Right atrium auricular region (tissue), 2 donors: ENCODE measurements around the gene INKA2. TPM values are rescaled to one million over a fixed set of nuclear protein-coding genes. Genes with fewer than 3 reads are reported as not detected.

ENCODE experiments used
- DNase-seq: peaks from one replicate; pipeline ENCODE4 v3.0.0-alpha.2; 2019; ENCODE audit warnings: low spot score
- H3K27ac ChIP-seq, 2 donors: fragments of 200-600 bp; sonication (generic); 1 replicate in 1 of 2; 2 replicates in 1 of 2; pipeline ENCODE4 v1.5.1; 2016 to 2019
- H3K27me3 ChIP-seq, 2 donors: fragments of 200-600 bp; sonication (generic); one replicate each; pipeline versions ENCODE4 v1.5.1 to v1.6.0; 2017 to 2019
- H3K36me3 ChIP-seq: fragments of 200-600 bp; sonication (generic); one replicate; pipeline ENCODE4 v1.5.1; 2016
- H3K4me1 ChIP-seq, 2 donors: fragments of 200-600 bp; sonication (generic); one replicate each; pipeline versions ENCODE4 v1.5.1 to v1.6.0; 2017 to 2019
- H3K4me3 ChIP-seq, 2 donors: fragments of 200-600 bp; sonication (generic); 1 replicate in 1 of 2; 2 replicates in 1 of 2; pipeline ENCODE4 v1.5.1; 2017 to 2019; ENCODE audit warnings: mild to moderate bottlenecking in 1 of 2, moderate library complexity in 1 of 2
- H3K9me3 ChIP-seq, 2 donors: fragments of 200-600 bp; sonication (generic); one replicate each; pipeline ENCODE4 v1.5.1; 2019
- total RNA-seq, 2 donors: library from RNA; depleted of rRNA; stranded (reverse); fragments of >200 nt; gene quantifications; one replicate each; pipeline ENCODE4 v1.1.0, GENCODE V29; 2016
- TF ChIP-seq, protein P1 (sequence below), 2 donors: fragments of 200-600 bp; sonication (generic); IDR thresholded peaks; one replicate each; pipeline ENCODE4 v1.5.1; 2019; ENCODE audit warnings: antibody characterized with exemption in 2 of 2

INKA2 gene
- total RNA-seq, 2 donors from 2014 or later: 17.3 to 23.4 TPM

DNA sequence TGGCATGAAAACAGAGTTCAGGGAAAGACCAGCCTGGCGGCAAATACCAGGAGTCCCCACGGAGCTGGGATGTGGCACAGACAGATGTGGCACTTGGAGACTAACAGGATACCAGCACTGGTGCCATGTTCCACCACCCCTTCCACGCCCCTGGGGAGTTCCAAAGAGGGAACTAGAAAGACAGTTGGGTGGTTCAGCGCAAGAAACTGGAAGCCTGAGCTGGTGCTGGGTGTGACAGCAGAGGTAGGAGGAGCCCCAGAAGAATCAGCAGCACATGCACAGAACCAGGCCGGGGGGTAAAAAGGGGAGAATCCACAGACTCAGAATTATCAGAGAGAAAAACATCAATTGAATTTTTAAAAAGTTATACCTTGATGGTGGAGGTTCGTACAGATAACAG, 38.9 kb upstream of the INKA2 start:
- H3K36me3 ChIP-seq: peaks cover 12% of the 10 kb centered on the region
- H3K27ac ChIP-seq: no peak overlapping the region
- no peaks in the 10 kb centered on the region for H3K9me3 ChIP-seq
- no peak for DNase-seq
- H3K4me3 ChIP-seq: no peak overlapping the region
- no peaks in the 10 kb centered on the region for H3K27me3 ChIP-seq
- TF ChIP-seq, protein P1, sequence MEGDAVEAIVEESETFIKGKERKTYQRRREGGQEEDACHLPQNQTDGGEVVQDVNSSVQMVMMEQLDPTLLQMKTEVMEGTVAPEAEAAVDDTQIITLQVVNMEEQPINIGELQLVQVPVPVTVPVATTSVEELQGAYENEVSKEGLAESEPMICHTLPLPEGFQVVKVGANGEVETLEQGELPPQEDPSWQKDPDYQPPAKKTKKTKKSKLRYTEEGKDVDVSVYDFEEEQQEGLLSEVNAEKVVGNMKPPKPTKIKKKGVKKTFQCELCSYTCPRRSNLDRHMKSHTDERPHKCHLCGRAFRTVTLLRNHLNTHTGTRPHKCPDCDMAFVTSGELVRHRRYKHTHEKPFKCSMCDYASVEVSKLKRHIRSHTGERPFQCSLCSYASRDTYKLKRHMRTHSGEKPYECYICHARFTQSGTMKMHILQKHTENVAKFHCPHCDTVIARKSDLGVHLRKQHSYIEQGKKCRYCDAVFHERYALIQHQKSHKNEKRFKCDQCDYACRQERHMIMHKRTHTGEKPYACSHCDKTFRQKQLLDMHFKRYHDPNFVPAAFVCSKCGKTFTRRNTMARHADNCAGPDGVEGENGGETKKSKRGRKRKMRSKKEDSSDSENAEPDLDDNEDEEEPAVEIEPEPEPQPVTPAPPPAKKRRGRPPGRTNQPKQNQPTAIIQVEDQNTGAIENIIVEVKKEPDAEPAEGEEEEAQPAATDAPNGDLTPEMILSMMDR (IDR thresholded peaks at IDR 0.05): no peak
- no peaks in the 10 kb centered on the region for H3K4me1 ChIP-seq

- Histone ChIP-seq H3K9me3 (no peaks in the 10 kb centered on the region), H3K4me3 (no peak overlapping the region), H3K36me3 (peaks cover 12% of the 10 kb centered on the region), H3K27ac (no peak overlapping the region), H3K27me3 (no peaks in the 10 kb centered on the region), H3K4me1 (no peaks in the 10 kb centered on the region)
- TF ChIP-seq, protein P1 (IDR thresholded peaks at IDR 0.05): no peak
- DNase-seq: no peak
Observed at GRCh38 chr1:111777301-111777700, 38.1 kb upstream of the INKA2 start.

DNA sequence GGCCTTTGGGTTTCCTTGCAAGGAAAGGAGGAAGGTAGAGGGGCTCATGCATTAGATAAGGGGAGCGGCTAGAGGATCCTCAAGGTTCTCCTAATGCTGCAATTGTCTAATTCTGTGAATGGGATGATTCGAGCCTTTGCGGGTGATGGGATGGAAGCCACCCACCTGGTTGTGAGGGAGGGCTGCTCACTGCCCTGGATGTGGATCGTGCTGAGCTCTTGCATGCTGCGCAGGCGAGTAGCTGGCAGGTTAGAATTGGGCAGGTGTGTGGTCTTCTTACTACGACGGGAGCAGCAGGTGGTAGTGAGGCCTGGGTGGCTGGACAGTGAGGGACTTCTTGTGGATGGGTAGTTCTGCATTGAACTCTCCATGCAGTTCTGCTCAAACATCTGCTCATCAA, 37.7 kb upstream of the INKA2 start:
- no peak overlapping the region for H3K27ac ChIP-seq
- no peaks in the 10 kb centered on the region for H3K4me1 ChIP-seq
- TF ChIP-seq, protein P1 (IDR thresholded peaks at IDR 0.05): no peak
- no peaks in the 10 kb centered on the region for H3K9me3 ChIP-seq
- no peaks in the 10 kb centered on the region for H3K27me3 ChIP-seq
- DNase-seq: no peak
- H3K36me3 ChIP-seq: peaks cover 12% of the 10 kb centered on the region
- H3K4me3 ChIP-seq: no peak overlapping the region

DNA sequence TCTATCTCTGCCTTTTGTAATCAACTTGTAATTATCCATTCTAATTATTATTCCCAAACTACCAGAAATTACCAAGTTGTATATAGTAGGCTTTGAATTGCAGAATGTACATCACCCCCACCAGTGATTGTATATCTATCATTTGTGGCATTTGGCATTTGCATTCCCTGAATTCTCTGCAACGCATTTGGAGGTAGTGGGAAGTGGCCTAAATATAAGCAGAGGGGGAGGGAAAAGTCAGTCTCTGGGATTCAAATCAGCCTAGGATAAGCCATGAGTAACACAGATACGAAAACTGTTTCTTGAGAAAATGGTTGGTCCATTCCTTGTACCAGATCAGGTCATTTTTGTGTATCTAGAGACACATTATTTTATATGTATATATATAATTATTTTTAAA, 37.2 kb upstream of the INKA2 start:
- no peak for DNase-seq
- Histone ChIP-seq H3K27me3 (no peaks in the 10 kb centered on the region), H3K4me3 (no peak overlapping the region), H3K4me1 (no peaks in the 10 kb centered on the region), H3K27ac (no peak overlapping the region), H3K9me3 (no peaks in the 10 kb centered on the region), H3K36me3 (peaks cover 12% of the 10 kb centered on the region)
- TF ChIP-seq, protein P1 (IDR thresholded peaks at IDR 0.05): no peak

DNA sequence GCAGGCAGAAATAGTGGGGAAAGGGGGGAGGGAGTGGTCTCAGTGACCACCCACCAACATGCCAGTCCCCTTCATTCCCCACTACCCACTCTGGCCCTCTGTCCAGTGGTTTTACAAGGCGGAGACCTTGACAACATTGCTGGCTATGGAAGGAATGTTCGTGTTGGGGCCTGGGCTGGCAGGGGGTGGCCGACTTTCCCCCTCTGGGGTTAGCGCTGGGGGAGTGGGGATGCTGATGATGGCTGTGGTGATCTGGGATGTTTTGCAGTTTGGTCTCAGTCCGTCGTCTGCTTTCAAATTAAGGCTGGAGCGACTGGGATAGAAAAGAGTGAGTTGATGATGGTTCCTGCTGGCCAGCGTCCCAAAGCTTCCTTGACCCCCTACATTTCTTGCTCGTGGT, 36.8 kb upstream of the INKA2 start:
- Histone ChIP-seq H3K4me3 (no peak overlapping the region), H3K4me1 (no peaks in the 10 kb centered on the region)
- TF ChIP-seq, protein P1 (IDR thresholded peaks at IDR 0.05): no peak

DNA sequence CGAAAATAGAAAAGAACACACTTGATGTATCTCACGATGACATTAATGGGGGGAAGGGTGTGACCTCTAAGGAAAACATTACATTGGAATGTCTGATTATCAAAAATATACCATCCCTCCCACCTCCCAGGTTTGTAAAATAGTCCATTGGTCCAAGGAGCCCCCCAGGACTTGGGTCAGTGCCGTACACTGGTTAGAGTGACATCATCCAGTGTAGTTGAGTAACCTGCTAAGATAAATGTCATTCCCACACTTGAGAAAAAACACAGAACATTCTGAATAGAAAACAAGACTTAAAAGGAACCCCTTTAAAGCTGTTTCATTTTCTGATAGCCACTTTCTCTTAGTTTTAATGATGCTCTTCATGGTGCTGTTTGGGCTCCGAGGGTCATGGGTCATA, 31.7 kb upstream of the INKA2 start:
- no peaks in the 10 kb centered on the region for H3K9me3 ChIP-seq
- DNase-seq: no peak
- no peak overlapping the region for H3K27ac ChIP-seq
- no peak overlapping the region for H3K4me3 ChIP-seq
- H3K4me1 ChIP-seq: no peaks in the 10 kb centered on the region
- H3K36me3 ChIP-seq: peaks cover 16% of the 10 kb centered on the region
- TF ChIP-seq, protein P1 (IDR thresholded peaks at IDR 0.05): no peak
- H3K27me3 ChIP-seq: no peaks in the 10 kb centered on the region

More for the DNA sequence above, 36.8 kb upstream of the INKA2 start:
- H3K27me3 ChIP-seq: no peaks in the 10 kb centered on the region
- H3K27ac ChIP-seq: no peak overlapping the region
- peaks cover 12% of the 10 kb centered on the region for H3K36me3 ChIP-seq
- DNase-seq: no peak
- H3K9me3 ChIP-seq: no peaks in the 10 kb centered on the region
